HG02678 (cell line): ENCODE results near the gene SSBP2.
"Not testable (repeated sequence)": the region's sequence is repeated elsewhere in the genome, so short reads cannot be mapped to it uniquely, and the experiment has no call there.

Source experiments
- ATAC-seq: cut with Tn5 transposase; IDR thresholded peaks from one replicate; pipeline ENCODE4 v1.9.1; 2021; ENCODE audit warnings: mild to moderate bottlenecking, moderate library complexity; ENCODE audit not compliant: unreplicated experiment

The SSBP2 gene

GRCh38 chr5:81740758-81741157 lies 10.1 kb downstream of the SSBP2 start:
- ATAC-seq = no peak

GRCh38 chr5:81739291-81739690 lies 11.6 kb downstream of the SSBP2 start:
- no peak for ATAC-seq

GRCh38 chr5:81729276-81729675 lies 21.6 kb downstream of the SSBP2 start:
- no peak for ATAC-seq

- no peak for ATAC-seq
These were observed 22.6 kb downstream of the SSBP2 start for GRCh38 chr5:81728301-81728700.

- no peak for ATAC-seq
These were observed 24.6 kb downstream of the SSBP2 start for GRCh38 chr5:81726297-81726696.

- no peak for ATAC-seq
These were observed 26.3 kb downstream of the SSBP2 start for GRCh38 chr5:81724571-81724970.

- ATAC-seq = no peak
These were observed 26.8 kb downstream of the SSBP2 start for GRCh38 chr5:81724108-81724507.

GRCh38 chr5:81721049-81721448 lies 29.8 kb downstream of the SSBP2 start:
- no peak for ATAC-seq

GRCh38 chr5:81719743-81720345 lies 31.1 kb downstream of the SSBP2 start:
- ATAC-seq = no peak

GRCh38 chr5:81718300-81718699 lies 32.6 kb downstream of the SSBP2 start:
- ATAC-seq = no peak

- ATAC-seq = no peak
These were observed 33.0 kb downstream of the SSBP2 start for GRCh38 chr5:81717860-81718259.

- no peak for ATAC-seq
These were observed 33.7 kb downstream of the SSBP2 start for GRCh38 chr5:81717226-81717625.

- not testable (repeated sequence) for ATAC-seq
These were observed 36.8 kb downstream of the SSBP2 start for GRCh38 chr5:81714076-81714475.

GRCh38 chr5:81708889-81709288 lies 42.0 kb downstream of the SSBP2 start:
- ATAC-seq = no peak

- ATAC-seq = no peak
These were observed 47.1 kb downstream of the SSBP2 start for GRCh38 chr5:81703840-81704239.

GRCh38 chr5:81700166-81700565 lies 50.7 kb downstream of the SSBP2 start:
- no peak for ATAC-seq

- no peak for ATAC-seq
These were observed 52.1 kb downstream of the SSBP2 start for GRCh38 chr5:81698813-81699212.

- no peak for ATAC-seq
These were observed 54.2 kb downstream of the SSBP2 start for GRCh38 chr5:81696418-81697397.

GRCh38 chr5:81694726-81695125 lies 56.2 kb downstream of the SSBP2 start:
- no peak for ATAC-seq

GRCh38 chr5:81688215-81688614 lies 62.7 kb downstream of the SSBP2 start:
- no peak for ATAC-seq

GRCh38 chr5:81687292-81687691 lies 63.6 kb downstream of the SSBP2 start:
- ATAC-seq = no peak

GRCh38 chr5:81685471-81685870 lies 65.4 kb downstream of the SSBP2 start:
- ATAC-seq = no peak
